ENCODE data around the gene PAQR9.

GRCh38 chr3:142984255-142984654 lies 20.8 kb upstream of the PAQR9 start:
- TF ChIP-seq CTCF (IDR thresholded peaks at IDR 0.05) (no peak), POLR2A (IDR thresholded peaks at IDR 0.05) (no peak)

Data from heart left ventricle (tissue), 13 donors.